GM23248 (cell line): Measurements from ENCODE around the gene ARPC5.

Experiments
- EZH2 ChIP-seq: fragments of 200-600 bp; sonication (generic); IDR thresholded peaks from 2 replicates; pipeline ENCODE4 v1.6.1; 2018; ENCODE audit warnings: antibody characterized with exemption, mild to moderate bottlenecking; ENCODE audit not compliant: insufficient read depth, poor library complexity, severe bottlenecking
- EZH2phosphoT487 ChIP-seq: fragments of 200-600 bp; sonication (generic); IDR thresholded peaks from 2 replicates; pipeline ENCODE4 v1.6.1; 2018; ENCODE audit warnings: antibody characterized with exemption, moderate library complexity, mild to moderate bottlenecking, low read depth; ENCODE audit not compliant: insufficient read depth

- TF ChIP-seq EZH2, result no peak
- no peak for TF ChIP-seq EZH2phosphoT487
Measured at GRCh38 chr1:183593356-183593755, 42.2 kb downstream of the ARPC5 start.
